HepG2 (cell line): ENCODE results near the gene MAN1A1. TPM values are rescaled to one million over a fixed set of nuclear protein-coding genes. Genes with fewer than 3 reads are reported as not detected.

Source experiments
- HNRNPL ChIP-seq: fragments of 200-400 bp; formaldehyde crosslinking; IDR thresholded peaks from 2 replicates; pipeline ENCODE4 v1.6.1; 2017; ENCODE audit warnings: mild to moderate bottlenecking, low read depth, low read length
- HOXA3 ChIP-seq: sonication (generic); formaldehyde crosslinking; IDR thresholded peaks from 2 replicates; pipeline ENCODE4 v1.5.0; 2020; ENCODE audit warnings: missing genetic modification reagents
- KDM3A ChIP-seq: IDR thresholded peaks from 2 replicates; pipeline ENCODE4 v1.6.1; 2018; ENCODE audit warnings: low read depth, missing compliant biosample characterization
- PHF5A ChIP-seq: IDR thresholded peaks from one replicate; pipeline ENCODE4 v1.6.1; 2018; ENCODE audit warnings: low read depth, missing genetic modification reagents; ENCODE audit not compliant: unreplicated experiment
- PITX1 ChIP-seq: sonication (generic); formaldehyde crosslinking; IDR thresholded peaks from 2 replicates; pipeline ENCODE4 v1.5.1; 2020; ENCODE audit warnings: mild to moderate bottlenecking, missing genetic modification reagents
- PLRG1 ChIP-seq: fragments of 450-650 bp; conservative IDR thresholded peaks from 2 replicates; pipeline ENCODE4 v1.6.1; 2016
- ZNF318 ChIP-seq: sonication (generic); formaldehyde crosslinking; IDR thresholded peaks from 2 replicates; pipeline ENCODE4 v1.4.0; 2020; ENCODE audit warnings: mild to moderate bottlenecking, missing genetic modification reagents
- ZNF501 ChIP-seq: sonication (generic); formaldehyde crosslinking; IDR thresholded peaks from 2 replicates; pipeline ENCODE4 v1.5.1; 2020; ENCODE audit warnings: mild to moderate bottlenecking, moderate library complexity, missing genetic modification reagents
- ZNF644 ChIP-seq: IDR thresholded peaks from 2 replicates; pipeline ENCODE4 v1.6.1; 2016; ENCODE audit warnings: low read depth
- ZNF781 ChIP-seq: sonication (generic); formaldehyde crosslinking; IDR thresholded peaks from 2 replicates; pipeline ENCODE4 v1.5.1; 2020; ENCODE audit warnings: borderline replicate concordance, mild to moderate bottlenecking, missing genetic modification reagents; ENCODE audit errors: not compliant biosample characterization
- ZNF816 ChIP-seq: sonication (generic); formaldehyde crosslinking; IDR thresholded peaks from 2 replicates; pipeline ENCODE4 v1.8.0; 2022; ENCODE audit warnings: missing genetic modification reagents, mild to moderate bottlenecking, borderline replicate concordance
- polyA plus RNA-seq, 8 experiments: library from polyadenylated mRNA; depleted of rRNA in 3 of 8; stranded (reverse) in 7 of 8; unstranded in 1 of 8; fragments of >200 nt; fragmentation: Illumina TruSeq in 4 of 8; extraction: Trizol in 4 of 8; gene quantifications; 2 replicates each; pipeline versions ENCODE4 v1.2.1 to v1.2.3, GENCODE V29; 2011 to 2016; ENCODE audit warnings: low read depth in 4 of 8, missing spikeins in 1 of 8, mixed read lengths in 1 of 8; ENCODE audit not compliant: insufficient read depth in 1 of 8
- total RNA-seq, 5 experiments: library from RNA; depleted of rRNA; stranded (reverse); fragments of >200 nt; fragmentation: Illumina TruSeq; extraction: Trizol; gene quantifications; 2 replicates each; pipeline ENCODE4 v1.2.3, GENCODE V29; 2016; ENCODE audit warnings: low read depth in 1 of 5
- TF ChIP-seq, protein P1 (sequence below): sonication (generic); formaldehyde crosslinking; IDR thresholded peaks from 2 replicates; pipeline ENCODE4 v1.4.0; 2020; ENCODE audit warnings: missing genetic modification reagents
- TF ChIP-seq, protein P2 (sequence below), 2 experiments: IDR thresholded peaks; 2 replicates each; pipeline ENCODE4 v1.6.1; 2011 to 2012; ENCODE audit warnings: low read length in 2 of 2, borderline replicate concordance in 1 of 2, low read depth in 1 of 2, mild to moderate bottlenecking in 1 of 2, moderate library complexity in 1 of 2

The MAN1A1 gene
- total and polyA plus RNA-seq, 2 of the 13 experiments (the other 11 are each of a cell fraction or from before 2014, with no cell fraction given) = 156 to 236 TPM

DNA sequence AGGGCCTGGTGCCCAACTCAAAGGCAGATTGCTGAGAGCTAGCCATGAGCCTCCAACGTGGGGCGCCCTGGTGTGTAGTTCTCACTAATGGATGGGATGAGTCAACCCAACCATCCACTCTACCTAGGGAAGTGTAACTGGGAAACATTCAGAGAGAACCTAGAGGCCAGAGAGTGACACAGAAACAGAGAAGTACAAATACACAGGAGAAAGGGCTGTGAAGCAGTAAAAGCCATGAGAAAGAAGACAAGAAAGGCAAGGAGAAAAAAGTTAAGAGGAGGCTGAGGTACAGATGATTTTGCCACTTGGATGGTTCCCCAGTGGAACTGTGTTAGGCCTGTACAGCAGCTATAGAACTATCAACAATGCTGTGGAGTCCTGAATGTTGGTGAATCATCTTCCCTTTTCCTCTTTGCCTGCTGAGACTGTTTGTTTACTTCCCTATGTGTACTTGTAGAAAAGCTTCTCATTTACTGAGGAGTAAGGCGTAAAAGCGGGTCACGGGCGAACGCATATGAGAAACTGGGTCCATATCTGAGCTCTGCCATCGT is 39.0 kb downstream of the MAN1A1 start (continued):
- TF ChIP-seq ZNF318 (CRISPR knock-in tag) = no peak
- TF ChIP-seq HNRNPL = no peak
- TF ChIP-seq PHF5A (CRISPR knock-in tag) = no peak
- no peak for TF ChIP-seq KDM3A (CRISPR knock-in tag)
- TF ChIP-seq ZNF644 (CRISPR knock-in tag) = peak; percentile 66; the same call in 1 of the 2 replicates
- TF ChIP-seq, protein P1, sequence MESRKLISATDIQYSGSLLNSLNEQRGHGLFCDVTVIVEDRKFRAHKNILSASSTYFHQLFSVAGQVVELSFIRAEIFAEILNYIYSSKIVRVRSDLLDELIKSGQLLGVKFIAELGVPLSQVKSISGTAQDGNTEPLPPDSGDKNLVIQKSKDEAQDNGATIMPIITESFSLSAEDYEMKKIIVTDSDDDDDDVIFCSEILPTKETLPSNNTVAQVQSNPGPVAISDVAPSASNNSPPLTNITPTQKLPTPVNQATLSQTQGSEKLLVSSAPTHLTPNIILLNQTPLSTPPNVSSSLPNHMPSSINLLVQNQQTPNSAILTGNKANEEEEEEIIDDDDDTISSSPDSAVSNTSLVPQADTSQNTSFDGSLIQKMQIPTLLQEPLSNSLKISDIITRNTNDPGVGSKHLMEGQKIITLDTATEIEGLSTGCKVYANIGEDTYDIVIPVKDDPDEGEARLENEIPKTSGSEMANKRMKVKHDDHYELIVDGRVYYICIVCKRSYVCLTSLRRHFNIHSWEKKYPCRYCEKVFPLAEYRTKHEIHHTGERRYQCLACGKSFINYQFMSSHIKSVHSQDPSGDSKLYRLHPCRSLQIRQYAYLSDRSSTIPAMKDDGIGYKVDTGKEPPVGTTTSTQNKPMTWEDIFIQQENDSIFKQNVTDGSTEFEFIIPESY (CRISPR knock-in tag) = peak; percentile 66; the same call in 1 of the 2 replicates
- no peak for TF ChIP-seq HOXA3
- no peak for TF ChIP-seq PLRG1
- 0 out of 2 replicates have a peak, but pooled peaks have one; percentile 17 for TF ChIP-seq ZNF501 (CRISPR knock-in tag)
- TF ChIP-seq ZNF816 (CRISPR knock-in tag) = no peak
- no peak for TF ChIP-seq PITX1 (CRISPR knock-in tag)
- TF ChIP-seq, protein P2, sequence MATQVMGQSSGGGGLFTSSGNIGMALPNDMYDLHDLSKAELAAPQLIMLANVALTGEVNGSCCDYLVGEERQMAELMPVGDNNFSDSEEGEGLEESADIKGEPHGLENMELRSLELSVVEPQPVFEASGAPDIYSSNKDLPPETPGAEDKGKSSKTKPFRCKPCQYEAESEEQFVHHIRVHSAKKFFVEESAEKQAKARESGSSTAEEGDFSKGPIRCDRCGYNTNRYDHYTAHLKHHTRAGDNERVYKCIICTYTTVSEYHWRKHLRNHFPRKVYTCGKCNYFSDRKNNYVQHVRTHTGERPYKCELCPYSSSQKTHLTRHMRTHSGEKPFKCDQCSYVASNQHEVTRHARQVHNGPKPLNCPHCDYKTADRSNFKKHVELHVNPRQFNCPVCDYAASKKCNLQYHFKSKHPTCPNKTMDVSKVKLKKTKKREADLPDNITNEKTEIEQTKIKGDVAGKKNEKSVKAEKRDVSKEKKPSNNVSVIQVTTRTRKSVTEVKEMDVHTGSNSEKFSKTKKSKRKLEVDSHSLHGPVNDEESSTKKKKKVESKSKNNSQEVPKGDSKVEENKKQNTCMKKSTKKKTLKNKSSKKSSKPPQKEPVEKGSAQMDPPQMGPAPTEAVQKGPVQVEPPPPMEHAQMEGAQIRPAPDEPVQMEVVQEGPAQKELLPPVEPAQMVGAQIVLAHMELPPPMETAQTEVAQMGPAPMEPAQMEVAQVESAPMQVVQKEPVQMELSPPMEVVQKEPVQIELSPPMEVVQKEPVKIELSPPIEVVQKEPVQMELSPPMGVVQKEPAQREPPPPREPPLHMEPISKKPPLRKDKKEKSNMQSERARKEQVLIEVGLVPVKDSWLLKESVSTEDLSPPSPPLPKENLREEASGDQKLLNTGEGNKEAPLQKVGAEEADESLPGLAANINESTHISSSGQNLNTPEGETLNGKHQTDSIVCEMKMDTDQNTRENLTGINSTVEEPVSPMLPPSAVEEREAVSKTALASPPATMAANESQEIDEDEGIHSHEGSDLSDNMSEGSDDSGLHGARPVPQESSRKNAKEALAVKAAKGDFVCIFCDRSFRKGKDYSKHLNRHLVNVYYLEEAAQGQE (IDR thresholded peaks at IDR 0.05; ENCODE audit: borderline replicate concordance in 1 of 2, low read depth in 1 of 2, low read length in 2 of 2) = no peak
- peak; percentile 38 for TF ChIP-seq ZNF781
